MCF 10A (cell line): Measurements from ENCODE around the gene MAEA. TPM values are rescaled to one million over a fixed set of nuclear protein-coding genes. Genes with fewer than 3 reads are reported as not detected.

Experiments used
- BruUV-seq: library from RNA; stranded (reverse); fragments of 400-500 nt; replicated peaks from 2 replicates; lab custom pipeline; 2021; lab: Mats Ljungman, UMichigan
- CTCF ChIA-PET: fragments of 300-600 bp; sonication (Branson Sonifier 250); formaldehyde crosslinking; extraction: SDS; loops from one replicate; lab custom pipeline; 2021; ENCODE audit warnings: antibody characterized with exemption, inconsistent platforms; lab: Yijun Ruan, JAX
- POLR2A ChIA-PET: fragments of 300-600, 350-650 bp; sonication (Branson Sonifier 250); formaldehyde crosslinking; extraction: SDS; loops from one replicate; lab custom pipeline; 2020; ENCODE audit warnings: antibody characterized with exemption, inconsistent platforms; lab: Yijun Ruan, JAX
- DNase-seq: peaks from one replicate; pipeline ENCODE4 v3.0.0-alpha.2; 2018; ENCODE audit not compliant: unreplicated experiment
- H3K27ac Mint-ChIP-seq: one replicate; pipeline ENCODE4 v1.8.0; 2022; ENCODE audit warnings: mild to moderate bottlenecking, low read depth, mixed read lengths; ENCODE audit not compliant: unreplicated experiment
- H3K27me3 Mint-ChIP-seq: one replicate; pipeline ENCODE4 v1.8.0; 2022; ENCODE audit warnings: mixed read lengths; ENCODE audit not compliant: insufficient read depth, unreplicated experiment
- H3K36me3 Mint-ChIP-seq: one replicate; pipeline ENCODE4 v1.8.0; 2022; ENCODE audit warnings: mild to moderate bottlenecking, moderate library complexity, mixed read lengths; ENCODE audit not compliant: insufficient read depth, unreplicated experiment
- H3K4me1 Mint-ChIP-seq: one replicate; pipeline ENCODE4 v1.8.0; 2022; ENCODE audit warnings: mixed read lengths; ENCODE audit not compliant: insufficient read depth, unreplicated experiment
- H3K4me3 Mint-ChIP-seq: one replicate; pipeline ENCODE4 v1.8.0; 2022; ENCODE audit warnings: mild to moderate bottlenecking, moderate library complexity, mixed read lengths; ENCODE audit not compliant: unreplicated experiment
- H3K9me3 Mint-ChIP-seq: one replicate; pipeline ENCODE4 v1.8.0; 2022; ENCODE audit warnings: mixed read lengths; ENCODE audit not compliant: unreplicated experiment
- intact Hi-C: fragments of 100-400 bp; cut with micrococcal nuclease; formaldehyde crosslinking; loops from 2 replicates; pipeline ENCODE4 v1.14.1; 2022
- total RNA-seq: library from RNA; stranded (reverse); gene quantifications from 2 replicates; pipeline ENCODE4 v1.2.3, GENCODE V29; 2022
- TF ChIP-seq, protein P1 (sequence below): fragments of 200-600 bp; IDR thresholded peaks from one replicate; pipeline ENCODE4 v1.8.0; 2022; ENCODE audit warnings: antibody characterized with exemption, mild to moderate bottlenecking; ENCODE audit not compliant: unreplicated experiment

The MAEA gene
- total RNA-seq, 1 experiment from 2014 or later = 89.6 TPM

DNA sequence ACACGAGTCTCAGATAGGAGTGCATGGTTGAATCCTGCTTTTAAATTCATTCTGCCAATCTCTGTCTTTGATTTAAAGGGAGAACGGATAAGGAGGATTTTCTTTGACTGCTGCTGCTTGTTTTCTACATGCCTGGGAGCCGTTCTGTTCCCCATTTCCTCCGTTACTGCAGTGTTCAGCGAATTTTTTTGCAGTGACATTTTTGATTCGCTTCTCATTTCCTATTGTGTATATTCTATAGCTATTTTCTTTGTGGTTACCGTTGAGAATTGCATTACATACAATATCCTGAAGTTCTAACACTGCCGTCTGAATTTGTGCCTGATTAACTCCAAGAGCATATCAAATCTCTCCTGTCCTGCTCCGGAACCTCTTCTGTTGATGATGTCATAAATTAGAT is 14.8 kb upstream of the MAEA start:
- DNase-seq = no peak
- Mint-ChIP-seq H3K27me3 (peaks cover 10% of the 10 kb centered on the region), H3K36me3 (no peaks in the 10 kb centered on the region), H3K27ac (no peak overlapping the region), H3K4me1 (peaks cover 9% of the 10 kb centered on the region), H3K4me3 (no peak overlapping the region), H3K9me3 (no peaks in the 10 kb centered on the region)
- BruUV-seq = no TSS peak
- POLR2A ChIA-PET = no interaction called here
- CTCF ChIA-PET = interaction anchor here (0.6 kb wide), 1 partner anchor 117 kb away, joined by 3 read pairs; no protein-coding TSS in a partner anchor
- intact Hi-C loops = loop anchor here (5.0 kb wide), 1 partner anchor 272 kb away; no protein-coding TSS in a partner anchor
- TF ChIP-seq, protein P1, sequence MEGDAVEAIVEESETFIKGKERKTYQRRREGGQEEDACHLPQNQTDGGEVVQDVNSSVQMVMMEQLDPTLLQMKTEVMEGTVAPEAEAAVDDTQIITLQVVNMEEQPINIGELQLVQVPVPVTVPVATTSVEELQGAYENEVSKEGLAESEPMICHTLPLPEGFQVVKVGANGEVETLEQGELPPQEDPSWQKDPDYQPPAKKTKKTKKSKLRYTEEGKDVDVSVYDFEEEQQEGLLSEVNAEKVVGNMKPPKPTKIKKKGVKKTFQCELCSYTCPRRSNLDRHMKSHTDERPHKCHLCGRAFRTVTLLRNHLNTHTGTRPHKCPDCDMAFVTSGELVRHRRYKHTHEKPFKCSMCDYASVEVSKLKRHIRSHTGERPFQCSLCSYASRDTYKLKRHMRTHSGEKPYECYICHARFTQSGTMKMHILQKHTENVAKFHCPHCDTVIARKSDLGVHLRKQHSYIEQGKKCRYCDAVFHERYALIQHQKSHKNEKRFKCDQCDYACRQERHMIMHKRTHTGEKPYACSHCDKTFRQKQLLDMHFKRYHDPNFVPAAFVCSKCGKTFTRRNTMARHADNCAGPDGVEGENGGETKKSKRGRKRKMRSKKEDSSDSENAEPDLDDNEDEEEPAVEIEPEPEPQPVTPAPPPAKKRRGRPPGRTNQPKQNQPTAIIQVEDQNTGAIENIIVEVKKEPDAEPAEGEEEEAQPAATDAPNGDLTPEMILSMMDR = no peak

DNA sequence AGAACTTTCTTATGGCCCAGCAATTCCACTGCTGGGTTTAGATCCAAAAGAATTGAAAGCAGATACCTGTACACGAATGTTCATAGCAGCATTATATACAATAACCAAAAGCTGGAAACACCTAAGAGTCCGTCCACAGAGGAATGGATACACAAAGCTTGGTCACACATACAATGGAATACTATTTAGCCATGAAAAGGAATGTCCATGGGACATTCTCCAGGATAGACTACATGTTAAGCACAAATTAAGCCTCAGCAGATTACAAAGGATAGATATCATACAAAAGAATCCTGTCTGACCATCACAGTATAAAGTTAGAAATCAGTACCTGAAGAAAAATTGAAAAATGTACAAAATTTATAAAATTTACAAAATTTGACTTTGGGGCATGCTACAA is 12.7 kb upstream of the MAEA start:
- no peak for DNase-seq
- Mint-ChIP-seq H3K27me3 (peaks cover 10% of the 10 kb centered on the region), H3K9me3 (no peaks in the 10 kb centered on the region), H3K4me1 (peaks cover 9% of the 10 kb centered on the region), H3K36me3 (no peaks in the 10 kb centered on the region), H3K27ac (no peak overlapping the region), H3K4me3 (no peak overlapping the region)
- intact Hi-C loops = loop anchor here (5.0 kb wide), 1 partner anchor 270 kb away; no protein-coding TSS in a partner anchor
- BruUV-seq = no TSS peak
- CTCF ChIA-PET = interaction anchor here (2.3 kb wide), 1 partner anchor 8 kb away, joined by 7 read pairs; no protein-coding TSS in a partner anchor
- TF ChIP-seq, protein P1 = no peak
- POLR2A ChIA-PET = no interaction called here

GRCh38 chr4:1277667-1278665 is 11.7 kb upstream of the MAEA start:
- ChIA-PET POLR2A (interaction anchor here (0.6 to 2.4 kb wide), 6 partner anchors 11 to 70 kb away, joined by 3 to 7 read pairs (median 5); partner anchors contain the start of gene UVSSA), CTCF (interaction anchor here (2.3 kb wide), 1 partner anchor 9 kb away, joined by 7 read pairs; no protein-coding TSS in a partner anchor)
- H3K27ac Mint-ChIP-seq = no peak overlapping the region
- TF ChIP-seq, protein P1 = no peak
- peaks cover 10% of the 10 kb centered on the region for H3K27me3 Mint-ChIP-seq
- intact Hi-C loops = loop anchor here (1.0 to 5.0 kb wide), 2 partner anchors 68 to 269 kb away; no protein-coding TSS in a partner anchor
- DNase-seq = peak; percentile 39
- BruUV-seq = no TSS peak
- no peak overlapping the region for H3K4me3 Mint-ChIP-seq
- H3K4me1 Mint-ChIP-seq = peaks cover 9% of the 10 kb centered on the region
- H3K36me3 Mint-ChIP-seq = no peaks in the 10 kb centered on the region
- H3K9me3 Mint-ChIP-seq = no peaks in the 10 kb centered on the region

DNA sequence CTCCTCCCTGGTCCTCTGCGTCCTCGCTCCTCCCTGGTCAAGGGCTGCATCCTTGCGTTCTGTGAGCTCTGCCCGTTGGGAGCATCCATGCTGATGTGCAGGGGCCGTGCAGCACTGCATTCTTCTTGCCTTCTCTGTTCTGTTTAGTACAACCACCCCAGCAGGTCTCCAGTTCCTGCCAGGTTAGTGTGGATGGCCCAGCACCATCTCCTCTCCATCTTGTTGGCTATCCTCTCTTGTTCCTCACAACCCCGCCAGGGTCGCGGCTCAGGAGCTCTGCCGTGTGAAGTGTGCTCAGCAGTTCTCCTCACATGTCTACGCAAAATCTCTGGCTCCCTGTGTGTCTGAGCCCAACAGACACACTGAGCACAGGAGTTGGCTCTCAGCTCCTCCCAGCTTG is 10.4 kb upstream of the MAEA start:
- TF ChIP-seq, protein P1 = no peak
- Mint-ChIP-seq H3K9me3 (no peaks in the 10 kb centered on the region), H3K27ac (no peak overlapping the region), H3K4me1 (peaks cover 9% of the 10 kb centered on the region), H3K36me3 (no peaks in the 10 kb centered on the region), H3K27me3 (peaks cover 10% of the 10 kb centered on the region), H3K4me3 (no peak overlapping the region)
- intact Hi-C loops = loop anchor here (5.0 kb wide), 1 partner anchor 268 kb away; no protein-coding TSS in a partner anchor
- BruUV-seq = no TSS peak
- POLR2A ChIA-PET = interaction anchor here (2.4 kb wide), 1 partner anchor 10 kb away, joined by 7 read pairs; no protein-coding TSS in a partner anchor
- CTCF ChIA-PET = no interaction called here
- no peak for DNase-seq
